ENCODE data around the gene TIGD2.
A peak's percentile ranks its signal among the peaks of the same experiment; 100 is the strongest.

The TIGD2 gene

DNA sequence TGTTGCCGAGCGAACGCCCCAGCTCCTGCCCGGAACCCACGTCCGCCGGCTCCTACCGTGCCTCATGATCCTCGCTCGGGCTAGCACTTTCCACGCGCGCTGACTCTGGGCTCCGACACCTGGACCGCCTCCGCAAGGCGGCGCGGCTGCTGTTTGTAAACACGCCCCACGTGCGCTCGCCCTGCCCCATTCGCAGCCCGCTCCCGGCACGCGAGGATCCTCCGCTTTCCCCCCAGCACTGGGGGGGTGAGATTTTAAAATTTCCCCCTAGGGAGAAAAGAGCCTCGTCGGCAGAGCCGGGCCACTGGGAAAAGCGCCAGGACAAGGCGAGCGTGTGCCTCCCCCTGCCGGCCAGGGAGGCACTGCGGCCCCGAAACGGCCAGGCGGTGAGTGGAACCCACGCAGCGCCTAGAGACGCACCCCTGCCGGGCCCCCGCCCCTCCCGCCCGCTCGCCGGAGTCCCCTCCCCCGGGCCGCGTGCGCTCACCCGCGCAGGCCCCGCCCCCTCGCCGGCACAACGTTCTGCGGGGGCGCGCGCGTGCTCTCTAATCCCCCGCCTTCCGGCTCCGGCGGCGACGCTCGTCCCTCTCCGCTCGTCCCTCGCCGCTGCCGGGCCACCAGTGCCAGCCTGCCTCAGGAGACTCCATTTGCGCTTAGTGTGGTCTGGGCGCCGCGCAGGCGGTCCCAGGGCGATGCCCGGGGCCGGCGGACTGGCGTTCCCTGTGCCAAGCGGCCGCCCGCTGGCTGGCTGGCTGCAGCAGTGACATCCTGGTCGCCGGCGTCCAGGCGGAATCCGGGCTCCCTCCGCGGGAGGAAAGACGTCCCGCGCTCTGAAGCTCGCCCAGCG is at the start of gene TIGD2:
TSS of gene TIGD2 (plus strand) at position 548 of the 847 bp plus-strand sequence. CDS start 1,442 bp downstream, outside the sequence.
- peak; percentile 84 to 91 for DNase-seq (ENCODE audit: low read depth in 2 of 2)

DNA sequence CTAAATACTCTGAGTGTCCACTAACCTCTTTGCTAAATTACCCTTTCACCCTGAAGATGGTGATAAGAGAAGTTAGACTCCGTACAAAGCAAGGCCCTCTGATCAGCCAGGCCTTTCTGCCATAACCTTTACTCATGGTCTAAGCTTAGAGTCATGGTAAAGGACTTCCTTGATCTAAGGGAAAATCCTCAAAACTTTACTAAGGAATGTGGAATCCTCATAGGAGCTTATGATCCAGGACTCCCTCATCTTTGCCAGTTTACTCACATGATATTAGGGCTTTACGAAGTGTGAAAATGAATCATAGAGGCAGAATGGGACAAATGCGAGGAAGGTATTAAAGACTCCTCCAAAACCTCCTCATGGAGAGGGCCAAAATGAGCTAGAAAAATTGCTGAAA is 46.5 kb upstream of the TIGD2 start:
- no peak for DNase-seq (ENCODE audit: low read depth in 2 of 2)

DNA sequence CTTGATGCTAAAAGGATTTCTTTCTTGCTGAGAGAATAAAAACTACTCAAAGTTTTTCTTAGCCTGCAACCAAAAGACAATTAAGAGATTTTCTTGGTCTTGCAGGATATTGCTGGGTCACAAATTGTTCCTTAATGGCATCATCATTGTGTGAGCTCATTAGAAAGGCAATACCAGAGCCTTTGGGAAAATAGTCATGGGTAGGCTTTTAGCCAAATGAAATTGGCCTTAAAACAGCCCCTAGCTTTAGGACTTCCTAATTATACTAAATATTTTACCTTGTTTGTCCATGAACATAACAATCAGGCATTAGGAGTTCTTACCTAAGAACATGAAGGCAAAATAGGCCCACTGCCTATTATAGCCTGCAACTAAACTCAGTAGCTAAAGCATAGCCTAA is 43.9 kb upstream of the TIGD2 start:
- no peak for DNase-seq (ENCODE audit: low read depth in 2 of 2)

DNA sequence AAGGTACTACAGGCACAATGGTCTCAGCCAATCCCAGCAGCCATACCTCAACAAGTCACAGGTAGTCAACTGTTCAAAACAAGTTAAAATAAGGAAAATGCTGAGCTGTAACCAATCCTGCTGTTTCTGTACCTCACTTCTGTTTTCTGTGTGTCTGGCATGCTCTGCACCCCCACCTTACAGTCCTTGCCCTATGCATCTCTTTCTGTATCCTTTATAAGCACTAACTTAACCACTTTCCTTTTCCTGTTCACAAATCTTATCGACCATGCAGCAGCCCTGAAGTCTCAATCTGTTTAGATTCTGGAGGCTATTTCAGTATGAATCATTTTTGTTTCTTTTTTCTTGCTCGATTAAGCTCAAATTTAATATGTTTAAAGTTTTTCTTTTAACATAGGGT is 41.9 kb upstream of the TIGD2 start:
- DNase-seq (ENCODE audit: low read depth in 2 of 2) = no peak

DNA sequence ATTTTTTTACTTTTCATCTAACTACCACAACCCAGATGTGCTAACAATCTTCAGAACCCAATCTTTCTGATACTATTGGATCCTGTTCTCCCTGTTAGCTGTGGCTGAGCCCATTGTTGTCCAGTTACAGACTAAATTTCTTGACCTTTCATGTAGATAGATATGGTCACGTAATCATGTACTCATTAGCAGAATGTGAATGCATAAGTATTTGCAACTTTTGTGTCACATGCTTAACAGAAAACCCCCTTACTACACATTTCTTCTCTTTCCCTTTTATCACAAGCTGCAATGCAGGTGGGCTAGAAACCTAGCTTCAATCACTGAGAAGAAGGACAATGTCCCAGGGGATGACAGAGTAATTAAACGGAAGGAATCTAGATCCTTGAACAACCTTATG is 41.3 kb upstream of the TIGD2 start:
- DNase-seq (ENCODE audit: low read depth in 2 of 2) = no peak

DNA sequence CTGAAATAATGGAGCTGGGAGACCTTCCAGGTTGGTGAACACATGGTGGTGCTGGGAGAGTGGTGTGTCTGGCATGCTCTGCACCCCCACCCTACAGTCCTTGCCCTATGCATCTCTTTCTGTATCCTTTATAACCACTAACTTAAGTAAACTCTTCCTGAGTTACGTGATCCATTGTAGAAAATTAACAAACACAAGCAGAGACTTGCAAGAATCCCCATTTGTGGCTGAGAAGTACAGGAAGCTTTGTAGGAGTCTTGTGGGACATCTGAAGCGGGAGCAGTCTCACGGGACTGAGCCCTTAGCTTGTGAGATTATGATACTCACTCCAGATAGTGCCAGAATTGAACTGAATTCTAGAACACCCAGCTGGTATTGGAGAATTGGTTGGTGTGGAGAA is 40.0 kb upstream of the TIGD2 start:
- DNase-seq (ENCODE audit: low read depth in 2 of 2) = no peak

DNA sequence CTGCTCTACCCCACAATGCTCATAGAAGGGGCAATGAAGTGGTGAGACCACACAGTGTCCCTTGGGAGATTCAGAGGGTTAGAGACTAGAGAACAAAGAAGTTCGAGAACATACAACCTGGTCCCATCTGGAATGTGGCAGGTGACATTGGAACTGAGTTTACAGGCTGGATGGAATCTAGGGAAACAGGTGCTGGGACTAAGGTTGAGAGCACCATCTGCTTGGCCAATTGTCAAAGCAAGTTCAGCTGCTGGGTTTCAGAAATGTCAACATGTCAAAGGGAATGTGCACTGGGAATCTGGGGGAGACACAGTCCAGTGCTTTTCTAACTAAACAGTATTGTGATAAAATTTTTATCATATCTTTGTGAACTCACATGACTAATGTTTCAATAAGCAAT is 38.4 kb upstream of the TIGD2 start:
- no peak for DNase-seq (ENCODE audit: low read depth in 2 of 2)

DNA sequence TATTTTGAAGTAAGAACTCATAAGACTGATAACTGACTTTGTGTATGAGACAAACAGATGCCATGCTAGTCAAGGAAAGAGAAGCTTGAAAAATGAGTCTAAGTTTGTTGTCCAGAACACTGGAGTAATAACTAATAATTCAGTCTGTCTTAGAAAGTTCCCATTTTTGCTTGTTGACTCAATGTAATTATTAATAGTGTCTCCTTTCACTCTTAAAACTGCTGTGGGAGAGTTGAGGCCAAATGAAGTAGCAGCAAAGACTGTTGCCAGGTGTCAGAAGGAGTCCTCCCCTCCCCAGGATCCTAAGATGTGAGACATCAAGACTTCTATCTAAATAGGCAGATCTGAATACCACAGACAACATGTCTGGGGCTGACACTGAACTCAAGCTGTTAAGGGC is 33.6 kb upstream of the TIGD2 start:
- DNase-seq (ENCODE audit: low read depth in 2 of 2) = no peak

DNA sequence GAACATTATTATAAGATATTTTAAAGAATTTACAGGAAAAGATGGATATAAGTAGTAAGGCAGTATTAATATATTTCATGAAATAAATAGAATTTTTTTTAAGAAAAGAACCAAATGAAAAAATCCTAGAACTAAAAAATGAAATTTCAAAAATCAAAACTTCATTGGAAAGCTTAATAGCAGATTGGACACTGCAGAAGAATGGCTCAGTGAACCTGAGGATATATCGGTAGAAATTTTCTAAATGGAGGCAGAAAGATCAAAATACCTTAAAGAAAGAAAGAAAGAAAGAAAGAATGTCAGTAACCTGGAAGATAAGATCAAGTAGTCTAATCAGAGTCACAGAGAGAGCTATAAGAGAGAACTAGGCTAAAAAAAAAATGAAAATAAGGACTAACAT is 33.0 kb upstream of the TIGD2 start:
- DNase-seq (ENCODE audit: low read depth in 2 of 2) = no peak

DNA sequence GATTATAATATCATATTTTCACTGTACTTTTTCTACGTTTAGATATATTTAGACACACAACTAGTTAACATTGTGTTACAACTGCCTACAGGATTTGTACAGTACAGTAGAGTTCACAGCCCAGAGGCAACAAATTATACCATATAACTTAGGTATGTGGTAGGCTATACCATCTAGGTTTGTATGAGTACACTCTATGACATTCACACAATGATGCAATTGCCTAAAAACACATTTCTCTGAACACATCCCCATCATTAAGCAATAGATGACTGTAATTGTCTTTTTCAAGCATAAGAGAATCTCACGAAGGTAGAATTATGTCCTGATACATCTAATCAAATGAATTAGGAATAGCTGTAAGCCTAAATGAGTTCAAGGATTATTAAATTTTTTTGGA is 12.3 kb upstream of the TIGD2 start:
- DNase-seq (ENCODE audit: low read depth in 2 of 2) = no peak

DNA sequence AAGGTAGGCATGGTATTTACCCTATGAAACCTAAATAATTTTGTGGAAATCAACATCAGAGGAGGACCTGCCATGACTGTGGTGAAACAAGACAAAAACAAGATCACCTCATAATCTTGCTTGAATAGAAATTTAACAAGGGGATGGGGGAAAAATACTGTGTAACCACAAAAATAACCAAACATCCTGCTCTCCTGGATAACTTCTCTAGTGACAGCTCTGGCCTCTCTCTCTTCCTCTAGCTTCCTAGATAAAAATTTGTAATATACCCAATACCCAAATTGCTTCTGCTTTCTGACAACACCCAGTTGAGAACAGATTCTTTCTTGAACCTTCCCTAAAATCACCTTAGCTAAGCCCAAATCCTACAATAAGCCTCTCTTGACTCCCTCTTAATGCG is 11.9 kb upstream of the TIGD2 start:
- DNase-seq (ENCODE audit: low read depth in 2 of 2) = no peak

DNA sequence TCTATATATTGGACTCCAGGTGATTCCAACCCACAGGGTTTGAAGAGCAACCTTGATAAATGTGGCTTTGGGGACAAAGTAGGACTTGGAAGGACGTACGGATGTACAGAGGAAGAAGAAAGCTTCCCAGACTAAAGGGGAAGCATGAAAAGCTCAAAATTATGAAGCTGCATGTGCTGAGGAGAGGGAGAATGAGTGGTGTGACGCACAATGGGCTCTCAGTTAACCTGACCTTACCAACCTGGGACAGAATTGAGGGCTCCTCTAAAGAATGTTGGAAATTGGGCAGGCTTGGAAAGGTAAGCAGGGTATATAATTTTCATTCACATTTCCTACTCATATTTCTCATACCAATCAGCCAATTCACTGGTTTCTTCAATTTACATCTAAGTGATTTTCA is 10.5 kb upstream of the TIGD2 start:
- no peak for DNase-seq (ENCODE audit: low read depth in 2 of 2)

DNA sequence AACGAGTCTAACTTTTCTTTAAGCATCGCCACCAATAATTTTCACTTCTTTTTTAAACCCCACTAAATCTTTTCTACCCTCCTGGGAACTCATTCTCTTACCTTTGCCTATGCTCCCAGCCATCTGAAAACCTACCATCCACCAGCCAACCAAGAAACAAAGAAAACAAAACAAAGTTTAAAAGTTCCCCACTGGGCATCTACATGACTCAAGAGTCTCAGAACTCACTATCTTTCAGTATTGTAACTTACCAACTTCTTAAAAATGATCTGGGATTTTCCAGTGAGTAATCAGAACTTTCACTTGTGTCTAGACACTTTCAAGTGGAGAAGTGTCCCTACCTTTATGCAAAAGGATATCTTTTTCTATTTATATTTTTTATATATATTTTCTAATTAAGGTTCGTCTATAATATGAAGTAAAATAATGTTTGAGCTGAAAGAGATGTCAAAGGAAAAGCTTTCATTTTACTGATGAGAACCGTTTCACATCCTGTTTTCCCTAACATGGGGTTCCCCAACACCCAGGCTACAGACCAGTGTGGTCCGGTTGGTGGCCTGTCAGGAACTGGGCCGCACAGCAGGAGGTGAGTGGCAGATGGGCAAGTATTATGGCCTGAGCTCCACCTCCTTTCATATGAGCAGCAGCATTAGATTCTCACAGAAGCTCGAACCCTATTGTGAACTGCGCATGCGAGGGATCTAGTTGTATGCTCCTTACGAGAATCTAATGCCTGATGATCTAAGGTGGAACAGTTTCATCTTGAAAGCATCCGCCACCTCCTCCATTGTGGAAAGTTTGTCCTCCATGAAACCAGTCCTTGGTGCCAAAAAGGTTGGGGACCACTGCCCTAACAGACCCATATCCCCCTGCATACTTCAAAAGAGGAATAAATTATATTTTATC is 9.8 kb upstream of the TIGD2 start:
- no peak for DNase-seq (ENCODE audit: low read depth in 2 of 2)

DNA sequence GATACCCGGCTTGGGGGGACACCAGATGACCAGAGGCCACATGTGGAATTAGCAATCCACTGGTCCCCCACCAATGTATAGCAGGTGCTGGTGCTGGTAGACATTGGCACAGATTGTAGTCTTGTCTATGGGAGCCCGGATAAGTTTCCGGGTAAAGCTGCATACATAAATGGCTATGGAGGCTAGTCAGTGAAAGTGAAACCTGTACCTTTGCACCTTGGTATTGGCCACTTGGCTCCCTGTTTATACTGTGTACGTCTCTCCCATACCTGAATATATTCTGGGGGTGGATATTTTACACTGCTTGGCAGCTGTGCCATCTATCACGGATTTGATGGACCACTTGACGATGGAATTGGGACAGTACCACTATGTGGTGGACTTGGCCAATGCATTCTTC is 5.6 kb upstream of the TIGD2 start:
- DNase-seq (ENCODE audit: low read depth in 2 of 2) = no peak

DNA sequence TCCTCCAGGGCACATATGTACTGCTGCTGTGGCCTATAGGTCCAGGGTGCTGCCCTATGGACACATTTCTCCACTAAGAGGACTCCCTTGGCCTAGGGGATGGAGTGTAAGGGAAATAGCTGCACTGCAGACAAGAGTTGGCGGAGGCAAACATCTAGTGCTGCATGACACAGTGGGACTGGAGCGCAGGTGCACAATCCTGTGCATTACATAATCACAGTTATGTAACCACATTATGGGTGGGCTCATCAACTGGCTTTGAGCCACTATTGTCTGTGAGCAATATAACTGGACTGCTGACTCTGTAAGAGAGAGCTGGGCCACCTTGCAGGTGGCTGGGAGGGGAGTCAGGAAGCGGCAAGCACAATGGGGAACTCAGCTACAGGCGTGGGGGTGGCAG is 3.2 kb upstream of the TIGD2 start:
- no peak for DNase-seq (ENCODE audit: low read depth in 2 of 2)

DNA sequence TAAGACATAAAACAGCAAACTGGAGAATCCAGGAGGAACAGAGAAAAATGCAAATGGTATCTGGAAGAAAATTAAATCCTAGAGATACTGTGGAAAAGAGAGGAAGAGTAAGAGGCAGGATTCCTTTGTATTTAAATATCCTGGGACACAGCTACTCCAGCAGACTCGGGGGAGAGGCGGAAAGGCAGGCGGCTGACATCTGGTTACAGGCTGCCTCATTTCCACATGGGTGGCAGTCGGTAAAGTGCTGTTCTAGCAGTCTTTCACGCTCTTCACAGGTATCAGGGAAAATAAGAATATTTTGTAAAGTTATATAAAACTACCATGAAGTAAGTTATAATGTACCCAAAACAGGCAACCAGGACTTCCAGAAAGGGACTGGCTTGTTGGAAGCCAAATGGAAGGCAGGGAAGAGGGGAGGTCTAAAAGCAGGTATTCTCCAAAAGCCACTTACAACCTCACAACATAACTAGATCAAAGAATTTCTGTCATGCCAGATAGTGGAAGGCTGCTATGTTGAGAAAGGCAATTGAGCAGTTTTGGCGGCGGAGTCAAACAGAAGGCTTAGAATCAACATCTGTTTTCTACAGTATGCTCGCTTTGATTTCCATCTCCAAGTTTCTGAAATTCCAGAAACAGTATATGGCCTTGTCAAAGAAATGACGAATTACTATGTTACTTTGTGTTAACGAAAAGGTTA is 1.3 kb upstream of the TIGD2 start:
- DNase-seq (ENCODE audit: low read depth in 2 of 2) = no peak

DNA sequence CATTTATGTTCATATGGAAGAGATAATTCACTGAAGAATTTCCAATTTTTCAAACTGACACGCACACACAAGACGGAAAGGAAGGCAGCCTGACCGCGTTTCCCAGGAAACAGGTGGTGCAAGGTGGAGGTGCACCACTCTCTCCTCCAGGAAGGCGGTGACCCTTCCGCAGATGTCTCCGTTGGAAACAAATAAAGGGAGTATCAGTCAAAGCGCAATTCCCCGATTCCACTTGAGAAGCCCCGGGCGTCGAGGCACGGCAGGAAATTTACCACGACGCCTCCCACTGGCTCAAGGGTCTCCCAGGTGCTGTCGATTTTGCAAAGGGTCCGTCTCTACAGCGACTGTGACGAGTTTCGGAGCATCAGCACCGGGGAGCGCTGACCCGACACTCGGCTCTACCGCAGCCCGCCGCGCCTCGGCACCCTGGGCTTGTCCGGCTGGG is 770 bp upstream of the TIGD2 start:
- no peak for DNase-seq (ENCODE audit: low read depth in 2 of 2)

DNA sequence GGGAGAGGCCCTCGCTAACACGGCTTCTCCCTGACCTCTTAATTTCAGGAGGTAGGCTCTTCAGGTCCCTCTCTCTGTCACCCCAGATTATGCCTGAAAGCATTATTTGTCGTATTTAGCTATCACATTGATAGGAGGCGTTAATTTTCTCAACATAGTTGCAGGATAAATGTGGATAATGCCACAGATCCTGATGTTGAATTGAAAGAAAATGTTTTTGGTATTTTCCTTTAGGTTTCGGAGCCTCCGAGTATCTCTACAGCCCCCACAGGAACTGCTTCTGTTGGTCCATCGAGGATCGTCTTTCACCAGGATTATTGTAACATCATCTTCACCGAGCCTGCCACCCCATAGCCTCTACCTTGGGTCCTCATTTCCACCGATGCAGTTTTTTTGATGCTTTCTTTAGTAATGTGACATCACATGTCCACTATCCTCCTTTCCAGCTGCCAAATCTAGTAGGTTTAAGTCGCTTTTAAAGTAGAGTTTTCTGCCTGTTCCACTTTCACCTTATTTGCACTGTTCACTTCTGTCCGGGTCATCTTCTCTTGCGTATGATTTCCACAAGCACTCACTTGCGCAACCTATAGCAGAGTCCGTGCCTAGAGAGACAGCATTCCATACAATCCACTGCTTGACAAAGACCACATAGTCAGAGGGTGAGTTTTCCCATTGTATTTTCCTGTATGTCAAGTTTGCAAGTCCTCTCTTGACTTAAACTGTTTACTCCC is 665 bp downstream of the TIGD2 start:
- DNase-seq (ENCODE audit: low read depth in 2 of 2) = no peak

DNA sequence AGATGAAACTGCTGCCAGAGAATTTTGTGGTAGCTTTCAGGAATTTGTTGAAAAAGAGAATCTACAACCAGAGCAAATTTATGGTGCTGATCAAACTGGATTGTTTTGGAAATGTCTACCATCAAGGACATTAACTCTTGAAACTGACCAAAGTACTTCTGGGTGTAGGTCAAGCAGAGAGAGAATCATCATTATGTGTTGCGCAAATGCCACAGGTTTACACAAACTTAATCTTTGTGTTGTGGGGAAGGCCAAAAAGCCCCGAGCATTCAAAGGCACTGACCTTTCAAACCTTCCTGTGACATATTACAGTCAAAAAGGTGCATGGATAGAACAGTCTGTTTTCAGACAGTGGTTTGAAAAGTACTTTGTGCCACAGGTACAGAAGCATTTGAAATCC is 2.1 kb downstream of the TIGD2 start:
- no peak for DNase-seq (ENCODE audit: low read depth in 2 of 2)

DNA sequence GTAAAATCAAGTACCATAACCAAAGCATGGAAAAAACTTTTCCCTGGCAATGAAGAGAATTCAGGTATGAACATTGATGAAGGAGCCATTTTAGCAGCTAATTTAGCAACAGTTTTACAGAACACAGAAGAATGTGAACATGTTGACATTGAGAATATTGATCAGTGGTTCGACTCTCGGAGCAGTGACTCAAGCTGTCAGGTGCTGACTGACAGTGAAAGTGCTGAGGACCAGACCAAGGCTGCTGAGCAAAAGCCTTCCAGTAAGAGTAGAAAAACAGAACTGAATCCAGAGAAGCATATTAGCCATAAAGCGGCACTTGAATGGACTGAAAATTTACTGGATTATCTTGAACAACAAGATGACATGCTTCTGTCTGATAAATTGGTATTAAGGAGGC is 2.8 kb downstream of the TIGD2 start:
- no peak for DNase-seq (ENCODE audit: low read depth in 2 of 2)

DNA sequence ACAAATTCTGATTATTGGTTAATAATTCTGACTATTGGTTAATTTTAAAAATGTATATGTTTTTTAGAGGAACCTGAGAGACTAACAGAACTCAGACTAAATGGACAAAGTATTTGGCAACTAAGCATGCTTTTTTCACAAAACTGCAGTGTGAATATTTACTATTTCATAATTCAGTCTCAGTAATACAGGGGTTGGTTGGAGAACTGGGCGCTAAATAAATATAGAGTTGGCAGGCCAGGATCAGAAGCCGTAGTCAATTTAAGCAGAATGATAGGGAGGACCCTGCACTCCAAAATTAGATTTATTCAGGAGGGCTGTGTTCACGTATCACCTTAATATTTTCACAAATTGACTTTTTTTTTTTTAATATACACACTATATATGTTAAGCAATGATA is 5.8 kb downstream of the TIGD2 start:
- no peak for DNase-seq (ENCODE audit: low read depth in 2 of 2)

DNA sequence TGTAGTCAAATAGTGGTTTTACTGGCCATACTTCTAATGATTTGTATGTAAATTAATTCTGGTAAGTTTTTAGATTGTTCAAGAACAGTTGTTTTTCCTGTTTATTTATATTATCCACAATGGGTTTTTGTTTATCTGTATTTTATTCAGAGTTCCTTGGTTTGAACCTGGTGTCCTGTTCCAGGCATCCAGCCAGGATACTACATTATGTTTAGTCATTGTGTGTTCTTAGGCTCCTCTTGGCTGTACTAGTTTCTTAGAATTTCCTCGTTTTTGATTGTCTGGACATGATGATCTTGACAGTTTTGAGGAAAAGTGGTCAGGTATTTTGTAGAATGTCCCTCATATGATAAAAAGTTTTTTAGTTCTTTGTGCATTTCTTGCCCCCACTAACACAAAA is 7.8 kb downstream of the TIGD2 start:
- DNase-seq (ENCODE audit: low read depth in 2 of 2) = no peak
